Karpas-422 (cell line): Measurements from ENCODE around the gene DNAJB1. TPM values are rescaled to one million over a fixed set of nuclear protein-coding genes. Genes with fewer than 3 reads are reported as not detected.

Experiments used
- DNase-seq: peaks from one replicate; pipeline ENCODE4 v3.0.0-alpha.2; 2015
- H2AFZ ChIP-seq: fragments of 200-600 bp; sonication (generic); 2 replicates; pipeline ENCODE4 v1.6.1; 2014; ENCODE audit warnings: antibody characterized with exemption, low read length, mixed read lengths
- H3K27ac ChIP-seq: fragments of 200-600 bp; sonication (generic); 2 replicates; pipeline ENCODE4 v1.5.1; 2014; ENCODE audit warnings: mild to moderate bottlenecking, low read length, moderate library complexity
- H3K27me3 ChIP-seq: fragments of 200-600 bp; sonication (generic); 2 replicates; pipeline ENCODE4 v1.6.1; 2014; ENCODE audit warnings: low read length, mixed read lengths
- H3K36me3 ChIP-seq: fragments of 200-600 bp; sonication (generic); 2 replicates; pipeline ENCODE4 v1.6.1; 2014; ENCODE audit warnings: low read length, mixed read lengths; ENCODE audit not compliant: insufficient read depth
- H3K4me1 ChIP-seq: fragments of 200-600 bp; sonication (generic); 2 replicates; pipeline ENCODE4 v1.6.1; 2014; ENCODE audit warnings: mild to moderate bottlenecking, low read length, mixed read lengths
- H3K4me2 ChIP-seq: fragments of 200-600 bp; sonication (generic); 2 replicates; pipeline ENCODE4 v1.6.1; 2014; ENCODE audit warnings: low read length, low read depth, mild to moderate bottlenecking; ENCODE audit not compliant: poor library complexity, severe bottlenecking
- H3K4me3 ChIP-seq: fragments of 200-600 bp; sonication (generic); 2 replicates; pipeline ENCODE4 v1.5.1; 2014; ENCODE audit warnings: mild to moderate bottlenecking, antibody characterized with exemption, low read length, mixed read lengths
- H3K79me2 ChIP-seq: fragments of 200-600 bp; sonication (generic); 2 replicates; pipeline ENCODE4 v1.6.1; 2014; ENCODE audit warnings: mild to moderate bottlenecking, low read length, mixed read lengths
- H3K9ac ChIP-seq: fragments of 200-600 bp; sonication (generic); 2 replicates; pipeline ENCODE4 v1.6.0; 2014; ENCODE audit warnings: low read length
- H3K9me2 ChIP-seq: fragments of 200-600 bp; sonication (generic), shearing (Covaris generic); replicated peaks from 2 replicates; pipeline ENCODE4 v1.6.0; 2014; ENCODE audit warnings: mild to moderate bottlenecking, low read length, moderate library complexity; ENCODE audit not compliant: insufficient read depth
- H3K9me3 ChIP-seq: fragments of 300-700, 200-600 bp; sonication (generic); 2 replicates; pipeline ENCODE4 v1.6.1; 2014; ENCODE audit warnings: low read length, mixed read lengths
- H4K20me1 ChIP-seq: fragments of 200-600 bp; sonication (generic); 2 replicates; pipeline ENCODE4 v1.6.1; 2014; ENCODE audit warnings: mild to moderate bottlenecking, antibody characterized with exemption, low read length, low read depth; ENCODE audit not compliant: insufficient read depth
- total RNA-seq: library from RNA; depleted of rRNA; stranded (reverse); fragments of >200 nt; shearing (Covaris generic); gene quantifications from 2 replicates; pipeline ENCODE4 v1.2.3, GENCODE V29; 2014; ENCODE audit warnings: low replicate concordance

Gene DNAJB1
- total RNA-seq, 1 experiment from 2014 or later, result 39.7 TPM

DNA sequence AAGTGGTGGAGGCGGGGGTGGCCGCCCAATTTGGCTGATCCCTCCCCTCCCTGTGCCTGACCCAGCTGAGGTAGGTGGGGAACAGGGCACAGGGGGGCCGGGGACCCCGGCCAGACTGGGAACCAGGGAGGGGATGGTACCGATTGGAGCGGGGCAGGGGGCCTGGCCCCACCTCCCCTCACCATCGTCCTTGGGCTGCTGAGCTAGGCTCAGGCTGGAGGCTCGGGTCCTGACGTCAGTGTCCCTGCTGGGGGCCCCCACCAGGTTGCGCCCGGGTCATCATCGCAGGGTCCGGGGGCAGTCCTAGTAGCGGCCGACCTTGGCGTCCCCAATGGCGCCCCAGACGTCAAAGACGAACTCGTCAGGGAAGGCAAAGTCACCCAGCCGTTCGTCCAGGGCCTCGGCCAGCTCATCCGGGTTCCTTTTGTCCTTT, 40.1 kb downstream of the DNAJB1 start:
- H3K79me2 ChIP-seq, result no peaks in the 10 kb centered on the region
- H3K4me1 ChIP-seq, result peaks cover 22% of the 10 kb centered on the region
- H3K9me3 ChIP-seq, result no peaks in the 10 kb centered on the region
- no peak overlapping the region for H3K9ac ChIP-seq
- no peak overlapping the region for H3K4me2 ChIP-seq
- H2AFZ ChIP-seq, result no peak overlapping the region
- no peak overlapping the region for H3K27ac ChIP-seq
- H3K9me2 ChIP-seq, result no peaks in the 10 kb centered on the region
- DNase-seq, result no peak
- H3K4me3 ChIP-seq, result no peak overlapping the region
- no peaks in the 10 kb centered on the region for H3K36me3 ChIP-seq
- no peaks in the 10 kb centered on the region for H3K27me3 ChIP-seq
- H4K20me1 ChIP-seq, result 0 out of 2 replicates have a peak, but pooled peaks cover 5% of the 10 kb centered on the region

DNA sequence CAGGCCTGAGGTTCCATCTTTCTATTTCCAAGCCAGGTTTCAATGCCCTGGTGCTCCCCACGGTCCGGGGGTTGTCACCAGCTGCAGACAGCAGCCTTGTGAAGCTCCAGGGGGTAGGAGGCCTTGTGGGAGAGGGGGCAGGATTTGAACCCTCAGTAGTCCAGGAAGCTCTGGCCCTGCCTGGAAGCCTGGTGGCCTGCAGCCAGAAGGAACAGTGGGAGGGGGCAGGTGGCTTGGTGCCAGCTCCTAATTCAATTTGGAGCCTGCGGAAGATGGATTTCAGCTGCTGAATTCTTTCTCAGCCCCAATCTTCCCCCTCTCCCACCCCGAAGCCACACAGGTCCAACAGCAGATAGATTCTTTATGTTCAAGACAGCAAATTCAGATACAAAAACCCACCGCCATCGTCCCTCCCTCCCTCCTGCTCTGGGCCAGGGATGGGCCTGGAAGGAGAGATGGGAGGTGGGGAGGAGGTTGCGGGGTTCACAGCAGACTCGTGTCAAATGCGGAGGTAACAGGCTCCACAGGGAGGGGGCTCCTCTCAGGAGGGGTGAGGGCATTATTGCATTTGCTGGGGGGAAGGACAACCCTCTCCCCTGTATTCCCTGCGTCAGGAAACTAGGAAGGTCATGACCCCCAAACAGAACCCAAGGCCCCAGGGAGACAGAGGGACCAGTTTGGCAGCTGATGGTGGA, 40.6 kb downstream of the DNAJB1 start:
- no peak for DNase-seq
- Histone ChIP-seq H3K4me1 (peaks cover 22% of the 10 kb centered on the region), H3K27ac (no peak overlapping the region), H3K4me3 (no peak overlapping the region), H2AFZ (no peak overlapping the region), H3K9me2 (no peaks in the 10 kb centered on the region), H3K27me3 (no peaks in the 10 kb centered on the region), H3K4me2 (no peak overlapping the region), H3K79me2 (no peaks in the 10 kb centered on the region), H4K20me1 (0 out of 2 replicates have a peak, but pooled peaks cover 5% of the 10 kb centered on the region), H3K9me3 (no peaks in the 10 kb centered on the region), H3K36me3 (no peaks in the 10 kb centered on the region), H3K9ac (no peak overlapping the region)

DNA sequence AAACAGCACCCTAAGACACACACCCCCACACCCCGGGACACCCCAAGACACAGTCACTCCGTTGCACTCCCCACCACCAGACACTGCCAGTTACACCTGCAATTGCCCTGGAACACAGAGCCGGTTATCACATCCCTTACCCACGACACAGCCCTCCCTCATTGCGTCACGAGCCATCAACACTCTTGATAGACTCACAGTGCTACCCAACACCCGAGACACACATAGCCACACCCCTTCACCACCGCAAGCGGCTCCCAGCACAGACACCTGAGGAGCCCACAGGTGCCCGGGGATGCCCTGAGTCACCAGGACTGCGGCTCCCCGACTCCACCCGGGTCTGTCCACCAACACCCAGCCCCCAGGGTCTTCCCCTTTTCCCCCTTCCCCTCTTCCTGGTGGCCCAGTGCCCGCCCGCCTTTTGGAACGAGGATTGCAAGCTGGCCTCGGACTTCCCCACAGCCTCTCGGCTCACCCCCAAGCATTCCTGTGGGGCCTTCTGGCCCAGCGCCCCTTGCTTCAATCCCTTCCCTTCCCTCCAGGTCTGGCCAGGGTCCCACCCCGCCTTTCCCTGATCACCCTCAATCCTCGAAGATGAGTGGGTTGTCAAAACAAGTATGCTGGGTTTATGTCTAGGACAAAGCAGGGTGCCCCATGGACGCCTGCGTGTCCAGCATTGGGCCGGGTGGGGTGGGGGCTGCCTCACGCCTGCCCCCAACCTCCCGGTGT, 41.4 kb downstream of the DNAJB1 start:
- H3K36me3 ChIP-seq, result no peaks in the 10 kb centered on the region
- peaks cover 22% of the 10 kb centered on the region for H3K4me1 ChIP-seq
- 0 out of 2 replicates have a peak, but pooled peaks cover 5% of the 10 kb centered on the region for H4K20me1 ChIP-seq
- no peak overlapping the region for H3K4me2 ChIP-seq
- H3K79me2 ChIP-seq, result no peaks in the 10 kb centered on the region
- H3K9me3 ChIP-seq, result no peaks in the 10 kb centered on the region
- H3K27me3 ChIP-seq, result no peaks in the 10 kb centered on the region
- H3K9me2 ChIP-seq, result no peaks in the 10 kb centered on the region
- peak; percentile 73 for DNase-seq
- H3K9ac ChIP-seq, result no peak overlapping the region
- H3K4me3 ChIP-seq, result no peak overlapping the region
- no peak overlapping the region for H2AFZ ChIP-seq
- no peak overlapping the region for H3K27ac ChIP-seq

DNA sequence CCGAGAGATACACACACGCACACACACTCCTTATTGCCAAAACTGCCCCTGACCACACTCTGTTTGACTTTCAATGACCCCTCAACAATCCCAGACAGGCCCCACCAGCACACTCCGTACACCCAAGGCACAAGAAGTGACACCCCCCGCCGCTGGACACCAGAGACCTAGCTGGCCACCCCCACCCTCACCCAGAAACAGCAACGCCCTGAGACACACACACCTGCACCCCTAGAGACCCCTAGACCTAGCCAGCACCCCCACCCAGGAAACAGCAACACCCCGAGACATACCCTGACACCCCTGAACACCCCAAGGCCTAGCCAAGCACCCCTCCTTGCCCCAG, 41.9 kb downstream of the DNAJB1 start:
- Histone ChIP-seq H3K36me3 (no peaks in the 10 kb centered on the region), H2AFZ (no peak overlapping the region), H3K79me2 (no peaks in the 10 kb centered on the region), H3K4me3 (no peak overlapping the region), H3K4me1 (peaks cover 22% of the 10 kb centered on the region), H3K9me2 (no peaks in the 10 kb centered on the region), H3K27me3 (no peaks in the 10 kb centered on the region), H3K9me3 (no peaks in the 10 kb centered on the region), H3K9ac (no peak overlapping the region), H4K20me1 (0 out of 2 replicates have a peak, but pooled peaks cover 5% of the 10 kb centered on the region), H3K4me2 (no peak overlapping the region), H3K27ac (no peak overlapping the region)
- DNase-seq, result no peak

DNA sequence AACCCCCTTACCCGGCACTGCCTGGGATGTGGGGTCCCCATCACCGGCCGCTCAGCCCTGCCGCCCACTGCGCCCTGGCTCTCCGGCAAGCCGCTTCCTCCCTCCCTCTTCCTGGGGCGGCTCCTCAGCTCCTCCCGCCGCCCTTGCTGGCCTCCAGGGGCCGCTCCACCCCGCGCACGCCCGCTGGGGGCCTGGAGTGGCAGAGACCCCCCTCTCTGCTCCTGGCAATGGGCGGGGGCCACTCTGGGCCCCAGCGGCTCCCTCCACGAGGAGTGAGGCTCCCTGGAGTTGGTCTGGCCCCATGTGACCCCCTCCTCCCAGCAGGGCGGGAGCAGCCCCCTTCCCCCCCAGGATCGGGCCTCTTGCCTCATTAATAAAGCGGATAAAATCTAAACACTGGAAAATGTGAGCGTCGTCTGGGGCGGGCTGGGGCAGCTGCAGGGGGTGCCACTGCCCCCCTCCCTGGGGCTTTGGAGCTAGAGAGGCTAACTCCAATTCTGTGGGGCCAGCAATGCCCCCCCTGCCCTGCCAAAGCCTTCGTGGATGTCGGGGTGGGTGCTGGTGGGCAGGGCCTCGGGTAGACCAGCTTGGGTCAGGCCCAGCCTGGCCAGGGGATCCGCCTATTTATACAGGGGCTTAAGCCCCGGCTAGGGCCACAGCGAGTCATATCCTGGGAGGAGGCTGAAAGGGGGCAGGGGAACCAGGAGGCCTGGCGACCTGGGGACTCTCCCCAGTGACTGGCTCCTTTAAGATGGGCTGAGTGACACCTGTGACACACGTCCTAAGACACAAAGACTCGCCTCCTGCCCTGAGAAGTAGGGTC, 42.7 kb downstream of the DNAJB1 start, which contains the start of gene PTGER1:
Gene PTGER1 (minus strand): TSS at position 104 of the 823 bp plus-strand sequence. CDS start 1,034 bp downstream, outside the sequence.
- Histone ChIP-seq H3K9me3 (no peaks in the 10 kb centered on the region), H3K4me3 (no peak within 1 kb of the TSS), H3K27me3 (no peaks in the 10 kb centered on the region), H3K4me2 (no peak within 1 kb of the TSS), H3K36me3 (no peaks in the 10 kb centered on the region), H3K27ac (no peak within 1 kb of the TSS), H2AFZ (no peak within 1 kb of the TSS), H3K9me2 (no peaks in the 10 kb centered on the region), H3K9ac (no peak within 1 kb of the TSS), H3K79me2 (no peaks in the 10 kb centered on the region), H4K20me1 (0 out of 2 replicates have a peak, but pooled peaks cover 5% of the 10 kb centered on the region), H3K4me1 (peaks cover 22% of the 10 kb centered on the region)
- no peak for DNase-seq

DNA sequence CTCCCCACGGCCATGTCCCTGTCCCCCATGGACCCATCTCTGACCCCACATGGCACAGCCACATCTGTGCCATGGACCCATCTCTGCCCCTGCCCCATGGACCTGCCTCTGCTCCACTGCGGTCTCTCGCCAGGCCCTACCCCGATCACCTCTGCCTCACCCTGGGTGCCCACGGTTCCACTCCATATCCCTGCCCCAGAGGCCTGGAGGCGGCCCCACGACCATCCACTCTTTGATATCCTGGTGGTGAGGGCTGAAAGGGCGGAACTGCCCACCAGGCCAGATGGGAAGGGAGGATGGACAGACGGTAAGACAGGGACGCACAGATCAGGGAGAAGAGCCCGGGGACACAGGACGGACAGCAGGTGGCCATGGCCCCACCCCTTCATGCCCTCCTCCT, 43.4 kb downstream of the DNAJB1 start:
- no peak overlapping the region for H3K9ac ChIP-seq
- no peak overlapping the region for H3K4me3 ChIP-seq
- no peaks in the 10 kb centered on the region for H3K27me3 ChIP-seq
- DNase-seq, result no peak
- H2AFZ ChIP-seq, result no peak overlapping the region
- no peaks in the 10 kb centered on the region for H3K9me3 ChIP-seq
- no peaks in the 10 kb centered on the region for H3K9me2 ChIP-seq
- no peaks in the 10 kb centered on the region for H3K36me3 ChIP-seq
- H3K4me1 ChIP-seq, result peaks cover 16% of the 10 kb centered on the region
- no peaks in the 10 kb centered on the region for H3K79me2 ChIP-seq
- H3K4me2 ChIP-seq, result no peak overlapping the region
- H4K20me1 ChIP-seq, result 0 out of 2 replicates have a peak, but pooled peaks cover 5% of the 10 kb centered on the region
- H3K27ac ChIP-seq, result no peak overlapping the region

DNA sequence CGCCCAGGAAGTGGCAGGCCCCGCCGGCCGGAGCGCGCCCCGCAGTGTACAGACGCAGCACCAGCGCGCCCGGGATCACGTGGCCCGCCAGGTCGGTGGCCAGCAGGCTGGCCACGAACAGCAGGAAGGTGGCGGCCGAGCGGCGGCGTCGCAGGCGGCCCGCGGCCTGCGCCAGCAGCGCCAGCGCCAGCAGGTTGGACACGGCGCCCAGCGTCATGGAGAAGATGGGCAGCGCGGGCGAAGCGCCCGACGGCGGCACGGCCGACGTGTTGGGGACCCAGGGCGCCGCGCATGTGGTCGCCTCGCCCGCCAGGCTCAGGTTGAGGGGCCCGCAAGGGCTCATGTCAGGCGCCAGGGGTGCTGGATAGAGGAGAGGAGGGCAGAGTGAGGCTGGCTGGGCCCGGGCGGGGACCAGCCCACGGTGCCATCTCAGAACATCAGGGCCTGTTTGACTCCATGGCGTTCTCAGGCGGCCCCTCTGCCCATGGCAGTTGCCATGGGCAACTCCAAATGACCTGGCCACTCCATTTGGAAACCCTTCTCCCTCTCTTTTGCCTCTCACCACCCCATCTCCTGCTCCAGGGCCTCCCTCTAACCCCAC, 44.1 kb downstream of the DNAJB1 start:
- Histone ChIP-seq H3K27me3 (no peaks in the 10 kb centered on the region), H3K4me3 (no peak overlapping the region), H2AFZ (no peak overlapping the region), H3K9me3 (no peaks in the 10 kb centered on the region), H3K9ac (no peak overlapping the region), H4K20me1 (0 out of 2 replicates have a peak, but pooled peaks cover 5% of the 10 kb centered on the region), H3K27ac (no peak overlapping the region), H3K9me2 (no peaks in the 10 kb centered on the region), H3K36me3 (no peaks in the 10 kb centered on the region), H3K4me1 (peaks cover 15% of the 10 kb centered on the region), H3K4me2 (no peak overlapping the region), H3K79me2 (no peaks in the 10 kb centered on the region)
- no peak for DNase-seq
